ENCODE measurements around the gene CLDN3.
"Not testable (repeated sequence)": the region's sequence is repeated elsewhere in the genome, so short reads cannot be mapped to it uniquely, and the experiment has no call there.

DNA sequence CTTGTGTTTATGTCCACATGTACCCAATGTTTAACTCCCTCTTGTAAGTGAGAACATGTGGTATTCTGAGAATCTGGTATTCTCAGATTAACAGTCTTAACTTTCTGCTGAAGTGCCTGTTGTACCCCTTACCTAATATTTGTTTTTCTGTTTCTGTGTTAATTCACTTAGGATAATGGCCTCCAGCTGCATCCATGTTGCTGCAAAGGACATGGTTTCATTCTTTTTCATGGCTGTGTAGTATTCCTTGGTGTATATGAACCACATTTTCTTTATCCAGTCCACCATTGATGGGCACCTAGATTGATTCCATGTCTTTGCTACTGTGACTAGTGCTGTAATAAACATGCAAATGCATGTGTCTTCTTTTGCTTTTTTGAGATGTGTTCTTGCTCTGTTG lies 25.1 kb upstream of the CLDN3 start:
- not testable (repeated sequence) for TF ChIP-seq CTCF, EP300 (IDR thresholded peaks at IDR 0.05)

Data from tibial nerve (tissue), 4 donors.